Smooth muscle cell (in vitro differentiated cells): Measurements from ENCODE around the gene HK2. TPM values are rescaled to one million over a fixed set of nuclear protein-coding genes. Genes with fewer than 3 reads are reported as not detected.

ENCODE experiments used
- DNase-seq: peaks from one replicate; lab custom pipeline; 2025; ENCODE audit not compliant: unreplicated experiment; lab: John Stamatoyannopoulos, UW
- H2AFZ ChIP-seq: fragments of 200-600 bp; sonication (generic); 2 replicates; pipeline ENCODE4 v1.6.0; 2016; ENCODE audit warnings: antibody characterized with exemption, low read depth, mild to moderate bottlenecking
- H3F3A ChIP-seq: fragments of 200-600 bp; sonication (generic); 2 replicates; pipeline ENCODE4 v1.6.0; 2017; ENCODE audit warnings: antibody characterized with exemption, low read depth
- H3K27ac ChIP-seq: fragments of 200-600 bp; sonication (generic); 2 replicates; pipeline ENCODE4 v1.5.1; 2016; ENCODE audit warnings: low read depth, mild to moderate bottlenecking
- H3K27me3 ChIP-seq: fragments of 200-600 bp; sonication (generic); 2 replicates; pipeline ENCODE4 v1.6.1; 2016; ENCODE audit warnings: low read depth, mild to moderate bottlenecking
- H3K36me3 ChIP-seq: fragments of 200-600 bp; sonication (generic); 2 replicates; pipeline ENCODE4 v1.5.1; 2016; ENCODE audit warnings: low read depth
- H3K4me1 ChIP-seq: fragments of 200-600 bp; sonication (generic); 2 replicates; pipeline ENCODE4 v1.5.1; 2016; ENCODE audit warnings: low read depth
- H3K4me2 ChIP-seq: fragments of 200-600 bp; sonication (generic); 2 replicates; pipeline ENCODE4 v1.6.0; 2016; ENCODE audit warnings: mild to moderate bottlenecking
- H3K4me3 ChIP-seq: fragments of 200-600 bp; sonication (generic); 2 replicates; pipeline ENCODE4 v1.5.1; 2016; ENCODE audit warnings: mild to moderate bottlenecking
- H3K79me2 ChIP-seq: fragments of 200-600 bp; sonication (generic); 2 replicates; pipeline ENCODE4 v1.6.0; 2016; ENCODE audit warnings: low read depth, mild to moderate bottlenecking
- H3K9ac ChIP-seq: fragments of 200-600 bp; sonication (generic); 2 replicates; pipeline ENCODE4 v1.6.0; 2016; ENCODE audit warnings: low read depth
- H3K9me3 ChIP-seq: fragments of 200-600 bp; sonication (generic); replicated peaks from 2 replicates; pipeline ENCODE4 v1.5.1; 2016; ENCODE audit warnings: low read depth
- H4K20me1 ChIP-seq: fragments of 200-600 bp; sonication (generic); 2 replicates; pipeline ENCODE4 v1.6.0; 2016; ENCODE audit warnings: low read depth
- CTCF ChIP-seq: fragments of 200-600 bp; sonication (generic); IDR thresholded peaks from 2 replicates; pipeline ENCODE4 v1.5.1; 2017; ENCODE audit warnings: borderline replicate concordance, mild to moderate bottlenecking, antibody characterized with exemption; ENCODE audit not compliant: insufficient read depth, poor library complexity, severe bottlenecking
- WGBS: methylation state at CpG from one replicate; pipeline ENCODE4 v1.1.7; 2016; ENCODE audit warnings: low lambda C conversion rate; 5-methylcytosine and 5-hydroxymethylcytosine counted together
- polyA plus RNA-seq: library from polyadenylated mRNA; unstranded; fragments of >200 nt; fragmentation: Nextera tagmentation; extraction: Ambion mirVana; gene quantifications from 2 replicates; pipeline ENCODE4 v1.2.1, GENCODE V29; 2016
- total RNA-seq: library from RNA; depleted of rRNA; stranded (reverse); fragments of >200 nt; gene quantifications from 2 replicates; pipeline ENCODE4 v1.2.3, GENCODE V29; 2014

The HK2 gene
- total and polyA plus RNA-seq, 2 experiments from 2014 or later: 20.3 to 38.0 TPM

GRCh38 chr2:74815941-74816340, 18.0 kb upstream of the HK2 start:
- no peak for TF ChIP-seq CTCF
- no peak overlapping the region for H3K27ac ChIP-seq

GRCh38 chr2:74816540-74817303, 17.2 kb upstream of the HK2 start:
- Histone ChIP-seq H3F3A (no peaks in the 10 kb centered on the region), H2AFZ (no peak overlapping the region), H3K9me3 (no peaks in the 10 kb centered on the region), H3K79me2 (no peaks in the 10 kb centered on the region), H3K9ac (no peak overlapping the region), H3K27me3 (peaks cover 22% of the 10 kb centered on the region), H3K4me1 (no peaks in the 10 kb centered on the region), H3K4me3 (no peak overlapping the region), H3K4me2 (peak overlapping the region; percentile 4), H3K27ac (no peak overlapping the region), H4K20me1 (no peaks in the 10 kb centered on the region), H3K36me3 (no peaks in the 10 kb centered on the region)
- no peak for DNase-seq
- TF ChIP-seq CTCF: no peak
- 56% methylated on average over 7 of the region's 7 CpGs for WGBS

More at GRCh38 chr2:74815941-74816340, 18.0 kb upstream of the HK2 start:
- 92% methylated on average over 1 of the region's 1 CpG for WGBS
- Histone ChIP-seq H3K9ac (no peak overlapping the region), H3K36me3 (no peaks in the 10 kb centered on the region), H4K20me1 (no peaks in the 10 kb centered on the region), H3K4me3 (no peak overlapping the region), H3K27me3 (peaks cover 22% of the 10 kb centered on the region), H3K4me1 (no peaks in the 10 kb centered on the region), H2AFZ (no peak overlapping the region), H3K79me2 (no peaks in the 10 kb centered on the region), H3K9me3 (no peaks in the 10 kb centered on the region), H3F3A (no peaks in the 10 kb centered on the region), H3K4me2 (no peak overlapping the region)
- DNase-seq: no peak

- H3K79me2 ChIP-seq: no peaks in the 10 kb centered on the region
- TF ChIP-seq CTCF: no peak
- peaks cover 21% of the 10 kb centered on the region for H3K27me3 ChIP-seq
- no peaks in the 10 kb centered on the region for H3K9me3 ChIP-seq
- H3F3A ChIP-seq: no peaks in the 10 kb centered on the region
- H3K9ac ChIP-seq: no peak overlapping the region
- H3K36me3 ChIP-seq: no peaks in the 10 kb centered on the region
- no peak overlapping the region for H3K4me2 ChIP-seq
- 94% methylated on average over 1 of the region's 1 CpG for WGBS
- peaks cover 3% of the 10 kb centered on the region for H3K4me1 ChIP-seq
- no peaks in the 10 kb centered on the region for H4K20me1 ChIP-seq
- DNase-seq: no peak
- H2AFZ ChIP-seq: no peak overlapping the region
- H3K27ac ChIP-seq: no peak overlapping the region
- no peak overlapping the region for H3K4me3 ChIP-seq
Measured at GRCh38 chr2:74817304-74817675, 16.6 kb upstream of the HK2 start.

DNA sequence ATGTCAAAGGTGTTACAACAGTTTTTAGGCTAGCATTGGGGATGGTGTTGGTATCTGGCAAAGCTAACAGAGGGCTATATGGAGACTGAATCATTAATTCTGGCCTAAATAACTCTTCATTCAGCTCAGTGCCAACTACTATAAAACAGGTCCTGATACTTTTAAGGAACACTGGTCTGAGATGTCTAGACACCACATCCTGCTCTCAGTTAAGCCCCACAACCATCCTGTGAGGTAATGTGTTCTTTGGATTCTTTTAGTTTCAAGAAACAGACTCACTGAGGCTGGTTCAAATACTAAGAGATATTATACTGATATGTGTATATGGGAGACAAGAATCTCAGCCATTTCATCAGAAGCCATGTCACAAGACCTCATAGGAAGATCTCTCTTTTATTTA, 14.2 kb upstream of the HK2 start:
- H3K36me3 ChIP-seq: no peaks in the 10 kb centered on the region
- H2AFZ ChIP-seq: no peak overlapping the region
- H3K4me3 ChIP-seq: no peak overlapping the region
- TF ChIP-seq CTCF: no peak
- peaks cover 4% of the 10 kb centered on the region for H3K27me3 ChIP-seq
- no peak overlapping the region for H3K9ac ChIP-seq
- H3K79me2 ChIP-seq: no peaks in the 10 kb centered on the region
- no peak for DNase-seq
- H3K9me3 ChIP-seq: no peaks in the 10 kb centered on the region
- no peaks in the 10 kb centered on the region for H3F3A ChIP-seq
- H3K4me2 ChIP-seq: no peak overlapping the region
- no peaks in the 10 kb centered on the region for H4K20me1 ChIP-seq
- H3K27ac ChIP-seq: no peak overlapping the region
- H3K4me1 ChIP-seq: peaks cover 16% of the 10 kb centered on the region
